Stimulated activated naive CD4-positive, alpha-beta T cell treated with Interleukin-2 at 50 U/mL for 16 hours (primary cell): ENCODE data around the gene SLC35G2.
"Not testable (repeated sequence)": the region's sequence is repeated elsewhere in the genome, so short reads cannot be mapped to it uniquely, and the experiment has no call there.

Experiments used
- DNase-seq: peaks from one replicate; lab custom pipeline; 2025; lab: John Stamatoyannopoulos, UW

The SLC35G2 gene

DNA sequence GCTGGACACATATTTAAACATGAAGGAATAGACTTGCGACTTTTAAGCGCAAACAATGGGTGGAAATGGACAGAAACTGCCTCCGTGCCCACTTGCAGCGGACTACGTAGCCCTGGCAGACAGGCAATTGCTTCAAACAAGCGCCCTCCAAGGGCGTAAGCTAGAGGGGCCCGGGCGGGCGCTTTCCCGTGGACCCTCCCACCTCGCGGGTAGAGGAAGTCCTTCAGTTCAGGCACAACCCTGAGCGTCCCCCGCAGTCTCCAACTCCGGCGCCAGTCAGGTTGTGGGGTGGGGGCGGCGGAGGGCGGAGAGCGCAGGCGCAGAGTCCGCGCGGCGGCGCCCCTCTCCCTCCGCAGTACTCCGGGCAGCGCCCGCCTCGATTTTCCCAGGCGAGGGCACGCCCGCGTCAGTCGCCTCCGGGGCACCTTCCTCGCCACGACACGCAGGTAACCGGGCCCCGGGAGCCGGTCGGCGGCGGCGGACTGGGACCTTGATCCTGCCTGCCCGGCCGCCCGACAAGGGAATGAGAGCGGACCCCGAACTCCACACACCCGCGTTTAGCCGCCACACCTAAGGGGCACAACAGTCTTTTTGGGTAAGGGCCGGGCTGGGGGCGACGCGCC is at the start of gene SLC35G2:
TSS of gene SLC35G2 (plus strand) at position 358 of the 623 bp plus-strand sequence. CDS start 35,335 bp downstream, outside the sequence.
- DNase-seq = peak; percentile 20

DNA sequence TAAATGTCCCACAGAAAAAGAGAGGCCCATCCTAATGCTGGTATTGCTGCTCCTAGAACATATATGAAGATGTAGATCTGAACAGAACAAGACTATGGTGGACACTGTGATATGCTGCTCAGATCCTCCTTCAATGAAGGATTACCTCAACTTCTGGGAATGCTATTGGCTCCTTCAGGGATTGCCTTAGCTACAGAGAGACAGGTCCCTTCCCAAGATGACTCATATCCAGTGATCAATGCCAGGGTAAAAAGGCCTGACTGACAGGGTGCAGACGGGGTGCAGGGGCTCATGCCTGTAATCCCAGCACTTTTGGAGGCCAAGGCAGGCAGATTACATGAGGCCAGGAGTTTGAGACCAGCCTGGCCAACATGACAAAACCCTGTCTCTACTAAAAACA is 46.2 kb upstream of the SLC35G2 start:
- no peak for DNase-seq

DNA sequence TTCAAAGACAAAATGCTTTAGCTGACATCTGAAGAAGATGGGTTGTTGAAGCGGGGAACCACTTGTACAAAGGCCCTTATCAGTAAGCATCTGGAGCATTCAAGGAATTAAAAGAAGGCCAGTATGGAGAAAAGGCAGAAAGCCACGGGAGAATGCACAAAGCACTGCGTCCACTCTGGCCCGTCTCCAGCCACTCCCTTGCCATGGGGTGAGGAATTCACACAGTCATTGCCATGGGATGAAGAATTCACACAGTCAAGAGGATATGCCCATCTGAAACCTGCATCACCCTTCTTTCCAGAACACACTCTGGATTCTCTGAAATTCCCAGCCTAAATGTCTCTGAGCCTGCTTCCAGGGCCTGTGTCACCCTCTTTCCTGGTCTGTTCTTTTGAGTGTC is 40.1 kb upstream of the SLC35G2 start:
- no peak for DNase-seq

DNA sequence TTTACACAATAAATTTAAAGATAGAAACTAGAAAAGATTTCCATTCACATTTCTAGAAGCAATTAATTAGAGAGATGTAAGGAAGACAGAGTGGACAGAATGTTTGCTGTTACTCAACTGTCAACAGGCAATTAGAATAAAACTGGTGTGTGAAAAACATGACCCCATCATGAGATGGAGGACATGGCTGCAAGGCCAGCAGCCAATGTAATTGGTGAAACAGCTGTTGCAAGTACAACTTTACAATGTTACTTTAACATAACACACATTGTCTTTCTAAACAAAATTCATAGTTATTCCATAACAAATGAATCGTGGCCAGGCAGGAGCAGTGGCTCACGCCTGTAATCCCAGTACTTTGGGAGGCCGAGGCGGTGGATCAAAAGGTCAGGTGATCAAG is 38.2 kb upstream of the SLC35G2 start:
- DNase-seq = no peak

DNA sequence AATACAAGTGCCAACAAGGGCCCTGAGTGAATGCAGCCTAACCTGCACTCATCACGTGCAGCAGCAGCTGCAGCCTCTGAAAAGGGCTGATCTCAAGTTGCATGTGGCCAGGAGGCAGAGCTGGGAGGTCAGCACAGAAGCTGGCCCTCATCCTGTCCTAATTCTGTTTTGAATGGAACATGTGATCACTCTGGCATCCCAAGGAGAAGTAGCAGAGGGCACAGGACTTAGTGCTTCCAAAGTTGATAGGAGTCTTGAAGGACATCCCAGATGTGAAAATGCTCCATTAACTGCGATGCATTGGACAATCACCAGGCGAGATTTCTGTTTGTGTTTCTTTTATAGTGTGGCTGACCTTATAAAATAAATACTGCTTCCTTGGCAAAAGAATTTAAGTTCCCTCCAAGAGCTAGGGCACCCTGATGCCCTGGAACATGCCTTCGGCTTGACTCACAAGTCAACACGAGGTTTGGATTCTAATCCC is 35.2 kb upstream of the SLC35G2 start:
- DNase-seq = no peak

DNA sequence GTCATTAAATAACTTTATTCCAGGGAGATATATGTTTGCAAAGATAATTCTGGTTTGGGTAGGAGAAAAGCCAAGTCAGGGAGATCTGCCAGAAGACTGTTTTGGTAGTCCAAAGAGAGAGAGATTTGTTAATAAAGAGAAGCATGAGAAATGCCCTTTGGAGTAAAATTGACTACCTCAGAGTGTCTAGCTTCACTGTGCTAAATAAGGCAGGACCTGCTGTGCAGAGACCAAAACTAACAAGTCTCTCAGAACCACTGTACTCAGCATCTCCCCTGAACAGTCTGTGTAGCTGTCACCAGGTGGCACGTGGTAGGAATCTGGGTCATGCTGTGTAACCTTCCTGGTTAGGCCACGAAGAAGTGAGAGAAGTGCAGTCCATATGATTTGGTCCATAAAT is 31.6 kb upstream of the SLC35G2 start:
- no peak for DNase-seq

DNA sequence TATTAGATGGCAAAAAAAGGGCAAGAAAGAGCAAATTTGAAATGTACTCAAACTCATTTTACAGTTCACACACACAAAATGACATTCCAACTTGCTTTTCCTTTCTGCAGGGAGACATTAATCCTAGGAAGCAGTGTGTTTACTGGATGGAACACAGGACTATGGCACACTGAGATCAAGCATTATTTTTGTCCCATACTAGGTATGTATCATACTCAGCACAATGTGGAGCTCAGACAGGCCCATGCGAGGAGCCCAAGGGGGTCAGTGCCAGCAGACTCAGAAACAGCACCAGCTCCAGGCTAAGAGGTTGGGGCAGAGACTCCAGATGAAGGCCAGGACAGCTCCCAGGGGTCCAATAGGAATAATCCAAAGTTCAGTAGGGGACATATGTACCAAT is 30.8 kb upstream of the SLC35G2 start:
- no peak for DNase-seq

DNA sequence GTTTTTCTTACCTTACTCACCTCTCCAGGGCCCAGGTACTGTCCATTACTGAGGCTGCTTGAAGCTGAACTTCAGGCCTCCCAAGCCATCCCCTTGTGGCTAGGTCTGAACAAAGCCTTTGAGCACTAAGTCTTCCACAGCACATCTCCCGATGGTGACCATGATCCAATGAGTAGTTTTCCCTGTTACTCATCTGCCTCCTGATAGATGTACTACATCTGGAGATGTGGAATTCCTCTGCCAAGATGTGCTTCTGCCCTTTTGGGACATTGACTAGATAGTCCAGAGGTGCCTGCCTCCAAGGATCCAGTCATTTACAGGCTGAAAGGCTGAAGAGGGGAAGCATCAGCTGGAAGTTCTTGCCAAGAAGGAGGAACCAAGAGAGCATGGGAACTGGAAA is 28.9 kb upstream of the SLC35G2 start:
- no peak for DNase-seq

DNA sequence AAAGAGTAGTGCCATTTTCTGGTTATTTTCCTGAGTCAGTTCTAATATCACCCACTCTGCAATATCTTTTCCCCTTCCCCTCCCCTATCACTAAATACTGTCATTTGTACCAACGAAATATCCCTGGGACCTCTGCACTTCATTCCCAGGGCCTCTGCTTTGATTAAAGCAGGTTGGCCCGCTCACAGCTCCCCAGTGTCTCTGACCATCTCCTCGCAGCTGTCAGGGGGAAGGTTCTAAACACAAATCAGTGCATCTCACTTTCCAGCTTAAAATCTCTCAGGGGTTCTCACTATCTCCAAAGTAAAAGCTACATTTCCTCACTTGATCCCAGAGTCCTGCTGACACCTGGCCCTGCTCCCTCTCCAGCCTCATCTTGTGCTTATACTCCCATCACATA is 28.1 kb upstream of the SLC35G2 start:
- DNase-seq = no peak

DNA sequence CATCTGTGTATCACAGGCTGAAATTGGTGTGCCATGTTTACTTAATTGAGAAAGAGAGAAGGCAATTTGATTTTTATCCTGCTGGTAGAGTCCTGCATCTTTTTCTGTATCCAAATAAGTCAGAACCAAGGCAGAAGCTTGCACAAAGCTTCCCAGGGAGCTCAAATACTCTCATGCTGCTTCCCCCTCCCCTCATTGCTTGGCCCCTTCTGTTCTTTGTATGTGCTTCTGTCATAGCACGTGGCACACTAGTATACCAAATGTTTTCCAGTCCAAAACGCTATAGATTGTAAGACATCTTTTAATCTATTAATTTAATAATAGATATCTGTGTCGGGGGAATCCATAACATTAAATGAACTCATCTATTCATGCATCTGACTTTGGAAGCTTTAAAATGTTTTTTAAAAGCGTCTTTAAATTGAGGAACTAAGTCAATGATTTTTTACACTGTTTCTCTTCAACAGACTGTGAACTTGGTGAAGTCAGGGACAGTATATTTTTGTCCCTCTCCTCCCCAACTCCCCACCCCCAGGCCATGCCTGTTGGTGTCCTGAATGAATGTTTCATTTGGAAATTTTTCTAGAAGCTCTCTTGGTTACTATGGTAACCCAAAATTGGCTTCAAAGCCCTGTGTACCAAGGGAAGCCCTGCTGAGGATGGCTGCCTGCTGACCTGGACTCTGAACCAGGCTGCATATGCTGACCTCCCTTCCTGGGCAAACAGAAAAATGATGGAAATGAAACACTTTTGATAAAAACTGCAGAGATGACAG is 26.2 kb upstream of the SLC35G2 start:
- no peak for DNase-seq

DNA sequence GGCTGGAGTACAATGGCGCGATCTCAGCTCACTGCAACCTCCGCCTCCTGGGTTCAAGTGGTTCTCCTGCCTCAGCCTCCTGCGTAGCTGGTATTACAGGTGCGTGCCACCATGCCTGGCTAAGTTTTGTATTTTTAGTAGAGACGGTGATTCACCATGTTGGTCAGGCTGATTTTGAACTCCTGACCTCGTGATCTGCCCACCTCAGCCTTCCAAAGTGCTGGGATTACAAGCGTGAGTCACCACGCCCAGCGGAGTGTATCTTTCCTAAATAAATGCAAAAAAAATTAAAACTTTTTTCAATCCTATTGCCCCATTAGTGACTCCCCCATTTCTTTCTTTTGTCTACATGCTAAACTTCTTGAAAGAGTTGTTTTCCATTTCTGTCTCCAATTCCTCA is 17.8 kb upstream of the SLC35G2 start:
- DNase-seq = not testable (repeated sequence)

DNA sequence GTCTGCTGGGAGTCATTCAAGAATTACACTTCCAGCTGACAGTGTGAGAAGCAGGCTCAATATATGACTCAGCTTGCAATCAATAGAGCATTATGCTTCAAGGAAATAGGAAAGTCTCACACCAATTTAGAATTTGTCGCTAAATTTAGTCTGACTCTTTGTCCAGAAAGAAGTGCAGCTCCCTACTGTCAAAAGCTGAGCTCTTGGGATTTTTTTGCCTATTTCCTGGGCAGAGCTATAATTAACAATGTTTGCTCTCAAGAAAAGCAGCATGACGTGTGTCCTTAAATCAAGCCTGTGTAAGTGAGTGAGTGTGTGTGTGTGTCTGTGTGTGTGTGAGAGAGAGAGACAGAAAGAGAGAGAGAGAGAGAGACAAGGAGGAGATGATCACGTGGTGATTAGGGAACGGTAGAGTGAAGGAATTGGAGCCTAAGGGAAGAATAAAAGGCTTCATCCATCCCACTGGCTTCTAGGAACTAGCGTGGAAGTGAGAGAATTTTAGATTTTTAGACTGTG is 16.4 kb upstream of the SLC35G2 start:
- no peak for DNase-seq

DNA sequence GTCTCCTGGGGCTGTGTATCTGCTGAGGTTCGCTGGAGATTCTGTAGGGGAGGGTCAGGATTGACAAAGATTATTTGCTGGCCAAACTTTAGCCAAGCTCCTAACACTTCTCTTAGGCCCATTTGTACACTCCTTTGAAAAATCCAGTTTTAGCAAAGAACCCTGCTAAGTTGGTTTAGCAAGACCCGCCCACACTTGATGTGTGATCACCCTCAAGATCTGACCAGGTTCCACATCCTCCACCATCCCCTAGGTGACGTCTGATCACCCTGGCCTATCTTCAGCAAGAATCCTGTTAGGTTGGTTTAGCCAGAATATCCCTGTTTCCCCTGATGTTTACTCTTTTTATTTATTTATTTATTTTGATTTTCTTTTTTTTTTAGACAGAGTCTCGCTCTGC is 14.8 kb upstream of the SLC35G2 start:
- DNase-seq = no peak

DNA sequence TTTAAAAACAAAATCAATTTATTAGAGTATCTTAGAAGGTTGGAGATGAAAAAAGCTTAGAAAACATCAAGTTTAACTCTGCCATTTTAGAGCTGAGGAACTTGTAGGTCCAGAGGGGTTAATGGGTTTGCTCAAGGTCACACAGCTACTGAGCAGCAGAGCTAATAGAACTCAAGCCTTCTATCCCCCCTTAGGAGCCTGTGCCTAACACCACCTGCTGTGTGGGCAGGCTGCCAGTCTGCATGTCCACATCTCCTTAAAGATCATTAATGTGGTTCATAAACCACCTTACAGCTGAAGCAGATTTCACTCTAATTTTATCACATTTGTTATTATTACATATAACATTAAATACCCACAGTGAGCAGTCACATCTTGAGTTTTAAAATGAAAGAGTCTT is 14.1 kb upstream of the SLC35G2 start:
- no peak for DNase-seq

DNA sequence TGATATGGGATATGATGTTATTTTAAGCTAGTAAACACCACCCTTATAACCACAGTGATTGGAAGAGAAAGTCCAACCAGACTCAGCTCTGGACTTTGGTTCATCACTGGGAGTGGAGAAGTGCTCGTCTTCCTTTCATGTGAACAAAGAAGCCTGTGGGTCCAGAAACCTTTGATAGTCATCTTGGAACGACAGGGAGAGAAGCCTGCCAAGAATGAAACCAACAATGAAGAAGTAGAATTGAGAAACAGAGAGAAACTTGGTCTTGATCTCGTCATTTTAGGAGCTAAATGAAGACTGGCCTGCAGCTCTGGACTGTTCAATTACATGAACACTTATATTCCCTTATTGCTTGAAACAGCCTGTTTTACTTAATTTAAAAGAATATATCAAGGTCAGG is 13.1 kb upstream of the SLC35G2 start:
- DNase-seq = no peak

DNA sequence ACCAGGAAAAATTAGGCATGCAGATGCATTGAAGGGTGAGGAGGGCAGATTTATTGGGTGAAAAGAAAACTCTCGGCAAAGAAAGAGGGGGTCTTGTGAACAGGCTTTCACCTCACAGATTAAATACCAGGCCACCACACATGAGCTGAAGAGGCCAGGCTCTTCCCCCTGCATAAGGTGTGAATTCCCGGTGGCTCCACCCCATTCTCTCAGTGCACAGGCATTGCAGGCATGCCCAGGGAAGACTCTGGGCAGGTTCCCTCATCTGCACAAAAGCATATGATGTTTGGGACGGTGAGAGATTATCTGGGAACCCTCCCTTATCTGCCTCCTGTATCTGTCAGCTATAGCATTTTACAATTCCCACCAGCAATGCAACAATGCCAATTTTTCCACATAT is 7.2 kb upstream of the SLC35G2 start:
- DNase-seq = no peak

DNA sequence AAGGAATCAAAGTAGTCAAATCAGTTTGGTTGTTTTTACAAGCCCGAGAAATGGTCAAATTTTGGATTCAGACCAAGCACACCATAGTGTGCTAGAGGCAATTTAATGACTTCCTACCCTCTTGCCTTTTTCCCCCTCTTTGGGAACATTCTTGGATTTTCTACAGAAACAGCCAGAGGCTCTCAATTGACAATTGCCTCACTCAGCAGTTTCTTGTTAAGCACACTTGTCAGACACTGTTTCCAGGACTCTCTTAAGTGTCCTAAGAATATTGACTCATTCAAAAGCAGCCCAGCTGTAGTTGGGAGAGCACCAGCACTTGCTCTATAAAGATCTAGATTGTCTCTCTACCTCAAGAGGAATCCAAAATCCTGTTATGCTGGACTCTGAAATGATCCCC is 1.5 kb upstream of the SLC35G2 start:
- DNase-seq = no peak

DNA sequence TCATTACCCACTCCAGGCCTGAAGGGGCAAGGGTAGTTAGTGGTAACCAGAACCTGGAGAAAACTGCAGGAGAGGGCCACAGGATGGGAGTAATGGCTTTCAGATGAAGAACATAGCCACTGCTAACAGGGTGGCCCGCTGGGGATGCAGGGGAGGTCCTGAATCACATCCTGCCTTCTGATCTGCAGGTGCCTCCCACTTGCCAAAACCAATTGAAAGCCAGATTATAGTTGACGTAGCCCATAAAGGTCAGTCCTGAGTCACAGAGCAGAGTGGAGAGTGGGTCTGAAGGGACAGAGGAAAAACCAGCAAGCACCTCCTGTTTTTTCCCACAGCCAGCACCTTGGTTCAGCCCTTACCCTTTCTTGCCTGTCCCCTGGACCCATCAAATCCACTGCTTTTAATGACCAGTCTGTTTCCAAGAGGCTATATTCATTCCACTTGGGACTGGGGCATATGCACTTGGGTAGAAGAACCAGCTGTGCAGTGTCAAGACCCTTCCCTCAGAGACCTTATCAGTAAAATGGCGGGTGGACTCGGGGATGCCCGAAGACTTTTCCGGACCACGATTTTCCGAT is 646 bp upstream of the SLC35G2 start:
- peak; percentile 31 for DNase-seq

DNA sequence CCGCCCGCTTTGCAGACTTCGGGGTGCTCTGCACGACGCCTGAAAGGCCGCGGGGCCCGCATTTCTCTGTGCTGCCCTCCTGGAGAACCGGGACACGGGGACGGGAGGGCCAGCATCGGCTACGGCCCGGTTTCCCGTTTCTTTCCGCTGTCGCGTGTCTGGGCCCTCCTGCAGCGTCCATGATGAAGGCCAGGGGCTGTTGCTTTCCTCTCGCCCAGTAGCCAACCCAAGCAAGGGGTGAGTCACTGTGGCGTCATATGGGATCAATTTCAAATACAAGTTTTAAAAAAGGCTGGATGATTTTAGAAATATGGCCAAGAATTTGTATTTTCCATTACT is 435 bp downstream of the SLC35G2 start:
- no peak for DNase-seq

DNA sequence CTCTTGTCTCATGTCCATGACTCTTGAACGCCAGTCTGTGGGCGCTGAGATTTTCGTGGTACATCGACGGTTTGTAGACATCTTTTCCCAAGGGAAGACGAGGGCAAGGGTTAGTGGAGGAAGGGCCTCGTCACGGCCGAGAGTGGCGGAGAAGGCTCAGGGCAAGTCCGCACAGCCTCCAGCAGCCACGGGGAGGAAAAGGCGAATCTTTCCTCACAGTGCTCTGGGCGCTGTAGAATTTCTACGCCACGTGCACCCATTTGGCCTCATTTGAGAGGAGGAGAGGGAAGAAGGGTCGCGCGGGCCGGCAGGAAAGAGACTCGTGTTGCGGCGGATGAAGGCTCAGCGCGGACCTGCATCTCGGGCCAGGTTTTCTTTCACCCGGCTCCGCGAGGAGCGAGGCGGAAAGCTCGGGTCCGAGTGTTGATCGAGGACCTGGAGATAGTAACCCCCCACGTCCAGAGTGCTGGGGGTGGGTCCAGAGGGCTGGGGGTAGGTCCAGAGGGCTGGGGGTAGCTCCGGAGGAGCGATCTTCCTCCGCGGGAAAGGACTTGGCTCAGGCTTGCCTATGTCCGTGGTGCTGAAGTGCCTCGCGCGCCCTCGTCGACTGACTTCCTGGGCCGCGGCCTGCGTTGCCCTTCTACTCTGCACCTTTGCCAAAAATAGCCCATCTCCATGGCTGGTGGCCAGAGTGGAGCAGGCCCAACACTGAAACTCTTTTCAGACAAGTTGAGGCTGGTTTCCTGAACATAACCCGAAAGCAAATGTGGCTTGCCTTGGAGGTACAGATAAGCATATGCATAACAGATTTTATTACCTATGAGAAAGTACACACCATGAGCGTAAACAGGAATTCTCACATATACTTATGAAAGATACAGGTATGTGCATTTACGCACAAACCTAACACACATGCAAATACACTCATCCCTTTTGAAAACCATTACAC is 1.1 kb downstream of the SLC35G2 start:
- no peak for DNase-seq

DNA sequence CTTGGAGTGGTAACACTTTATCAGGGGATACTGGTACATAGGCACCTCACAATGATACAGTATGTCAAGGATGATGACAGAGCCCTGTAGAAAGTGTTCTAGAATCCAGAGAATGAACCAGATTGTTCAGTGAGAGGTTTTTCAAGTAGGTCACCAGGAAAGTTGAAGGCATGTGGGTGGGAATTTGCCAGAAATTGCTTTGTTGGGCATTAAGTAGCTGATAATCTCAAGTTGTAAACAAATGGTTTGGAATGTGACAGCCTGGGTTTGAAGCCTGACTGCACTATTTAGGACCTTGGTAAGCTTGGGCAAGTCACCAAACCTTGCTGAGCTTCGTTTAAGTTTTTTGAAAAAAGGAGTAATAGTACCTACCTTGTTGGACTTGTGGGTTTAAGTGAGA is 12.5 kb downstream of the SLC35G2 start:
- no peak for DNase-seq
